ENCODE data around the gene VSIG10.

The VSIG10 gene

GRCh38 chr12:118052324-118053070 lies 51.3 kb downstream of the VSIG10 start:
- H3K4me3 ChIP-seq (ENCODE audit: low read length) = no peak overlapping the region
- TF ChIP-seq CTCF (conservative IDR thresholded peaks at IDR 0.05; ENCODE audit: low read length) = no peak
- peak; percentile 97 for DNase-seq (ENCODE audit: low read depth)

GRCh38 chr12:118050972-118051910 lies 52.6 kb downstream of the VSIG10 start:
- H3K4me3 ChIP-seq (ENCODE audit: low read length) = no peak overlapping the region
- DNase-seq (ENCODE audit: low read depth) = no peak
- no peak for TF ChIP-seq CTCF (conservative IDR thresholded peaks at IDR 0.05; ENCODE audit: low read length)

GRCh38 chr12:118046430-118046829 lies 57.4 kb downstream of the VSIG10 start:
- no peak for TF ChIP-seq CTCF (conservative IDR thresholded peaks at IDR 0.05; ENCODE audit: low read length)
- no peak overlapping the region for H3K4me3 ChIP-seq (ENCODE audit: low read length)
- DNase-seq (ENCODE audit: low read depth) = no peak

GRCh38 chr12:118044577-118044976 lies 59.2 kb downstream of the VSIG10 start:
- no peak for DNase-seq (ENCODE audit: low read depth)
- no peak for TF ChIP-seq CTCF (conservative IDR thresholded peaks at IDR 0.05; ENCODE audit: low read length)
- no peak overlapping the region for H3K4me3 ChIP-seq (ENCODE audit: low read length)

- no peak for DNase-seq (ENCODE audit: low read depth)
- TF ChIP-seq CTCF (conservative IDR thresholded peaks at IDR 0.05; ENCODE audit: low read length) = no peak
- H3K4me3 ChIP-seq (ENCODE audit: low read length) = no peak overlapping the region
These were observed 59.7 kb downstream of the VSIG10 start for GRCh38 chr12:118044075-118044474.

- no peak overlapping the region for H3K4me3 ChIP-seq (ENCODE audit: low read length)
- no peak for DNase-seq (ENCODE audit: low read depth)
- TF ChIP-seq CTCF (conservative IDR thresholded peaks at IDR 0.05; ENCODE audit: low read length) = no peak
These were observed 61.7 kb downstream of the VSIG10 start for GRCh38 chr12:118042091-118042490.
